GM23338 (cell line): ENCODE measurements around the gene ZNF507. TPM values are rescaled to one million over a fixed set of nuclear protein-coding genes. Genes with fewer than 3 reads are reported as not detected.
A peak's percentile ranks its signal among the peaks of the same experiment; 100 is the strongest.

ENCODE experiments used
- ATAC-seq: fragments of 200-7000 bp; cut with Tn5 transposase; 3 replicates; pipeline ENCODE4 v1.9.1; 2020
- DNase-seq: peaks from one replicate; pipeline ENCODE4 v3.0.0-alpha.2; 2015; ENCODE audit warnings: low spot score
- H2AFZ ChIP-seq: fragments of 200-600 bp; sonication (generic); 2 replicates; pipeline ENCODE4 v1.8.0; 2016; ENCODE audit warnings: antibody characterized with exemption, mild to moderate bottlenecking, moderate library complexity
- H3F3A ChIP-seq: fragments of 200-600 bp; sonication (generic); replicated peaks from 2 replicates; pipeline ENCODE4 v1.8.0; 2017; ENCODE audit warnings: antibody characterized with exemption, mixed run types, low read depth
- H3K27ac ChIP-seq: fragments of 200-600 bp; sonication (generic); 2 replicates; pipeline ENCODE4 v1.6.1; 2016; ENCODE audit warnings: low read depth
- H3K27me3 ChIP-seq: fragments of 200-600 bp; sonication (generic); 2 replicates; pipeline ENCODE4 v1.8.0; 2016; ENCODE audit warnings: mild to moderate bottlenecking, mixed run types, moderate library complexity; ENCODE audit not compliant: insufficient read depth
- H3K36me3 ChIP-seq: fragments of 200-600 bp; sonication (generic); 2 replicates; pipeline ENCODE4 v1.8.0; 2016; ENCODE audit warnings: mild to moderate bottlenecking; ENCODE audit not compliant: insufficient read depth
- H3K4me1 ChIP-seq: fragments of 200-600 bp; sonication (generic); 2 replicates; pipeline ENCODE4 v1.8.0; 2016; ENCODE audit warnings: mild to moderate bottlenecking, moderate library complexity; ENCODE audit not compliant: insufficient read depth
- H3K4me2 ChIP-seq: fragments of 200-600 bp; sonication (generic); 2 replicates; pipeline ENCODE4 v1.7.1; 2017; ENCODE audit warnings: mixed run types
- H3K4me3 ChIP-seq: fragments of 200-600 bp; sonication (generic); 2 replicates; pipeline ENCODE4 v1.6.1; 2016; ENCODE audit warnings: mixed run types
- H3K79me2 ChIP-seq: fragments of 200-600 bp; sonication (generic); replicated peaks from 2 replicates; pipeline ENCODE4 v1.8.0; 2017; ENCODE audit warnings: mild to moderate bottlenecking; ENCODE audit not compliant: insufficient read depth
- H3K9me2 ChIP-seq: fragments of 200-600 bp; sonication (generic); 2 replicates; pipeline ENCODE4 v1.8.0; 2017; ENCODE audit not compliant: insufficient read depth
- H4K20me1 ChIP-seq: fragments of 200-600 bp; sonication (generic); replicated peaks from 2 replicates; pipeline ENCODE4 v1.8.0; 2017; ENCODE audit warnings: mild to moderate bottlenecking; ENCODE audit not compliant: insufficient read depth
- H3K27ac Mint-ChIP-seq: 2 replicates; pipeline ENCODE4 v1.8.0; 2020; ENCODE audit warnings: inconsistent platforms, mild to moderate bottlenecking, moderate library complexity, mixed read lengths
- H3K27me3 Mint-ChIP-seq: 3 replicates; pipeline ENCODE4 v1.8.0; 2022; ENCODE audit warnings: low read depth, mild to moderate bottlenecking, moderate library complexity, mixed read lengths, inconsistent platforms; ENCODE audit not compliant: insufficient read depth, poor library complexity
- H3K36me3 Mint-ChIP-seq: 3 replicates; pipeline ENCODE4 v1.8.0; 2021; ENCODE audit warnings: low read depth, mild to moderate bottlenecking, inconsistent platforms, moderate library complexity, mixed read lengths
- H3K4me1 Mint-ChIP-seq: 3 replicates; pipeline ENCODE4 v1.8.0; 2020; ENCODE audit warnings: mild to moderate bottlenecking, inconsistent platforms, mixed read lengths
- H3K4me3 Mint-ChIP-seq: 3 replicates; pipeline ENCODE4 v1.8.0; 2021; ENCODE audit warnings: moderate library complexity, mild to moderate bottlenecking, inconsistent platforms, mixed read lengths
- H3K9me3 Mint-ChIP-seq: 3 replicates; pipeline ENCODE4 v1.8.0; 2020; ENCODE audit warnings: moderate library complexity, mild to moderate bottlenecking, inconsistent platforms, mixed read lengths
- CREB1 ChIP-seq: fragments of 250-450 bp; sonication (Bioruptor Pico); IDR thresholded peaks from 2 replicates; pipeline ENCODE4 v1.5.0; 2020; ENCODE audit warnings: low read depth, mild to moderate bottlenecking, moderate library complexity
- CTCF ChIP-seq, 2 experiments: fragments of 200-600 bp in 1 of 2; sonication (generic) in 1 of 2; conservative IDR thresholded peaks; 2 replicates each; pipeline versions ENCODE4 v1.5.1 to v1.6.1; 2016 to 2017; ENCODE audit warnings: antibody characterized with exemption in 2 of 2, low read depth in 2 of 2, mild to moderate bottlenecking in 2 of 2, moderate library complexity in 1 of 2
- ETS1 ChIP-seq: IDR thresholded peaks from 2 replicates; pipeline ENCODE4 v1.6.1; 2016; ENCODE audit warnings: antibody characterized with exemption
- EZH2 ChIP-seq: fragments of 200-600 bp; sonication (generic); IDR thresholded peaks from one replicate; pipeline ENCODE4 v1.8.0; 2017; ENCODE audit warnings: antibody characterized with exemption, mild to moderate bottlenecking, low read depth; ENCODE audit not compliant: unreplicated experiment
- EZH2phosphoT487 ChIP-seq: fragments of 200-600 bp; sonication (generic); IDR thresholded peaks from one replicate; pipeline ENCODE4 v1.8.1; 2018; ENCODE audit warnings: antibody characterized with exemption; ENCODE audit not compliant: unreplicated experiment
- JUNB ChIP-seq: IDR thresholded peaks from one replicate; pipeline ENCODE4 v1.6.1; 2016; ENCODE audit warnings: antibody characterized with exemption; ENCODE audit not compliant: unreplicated experiment
- NANOG ChIP-seq: IDR thresholded peaks from 2 replicates; pipeline ENCODE4 v1.6.1; 2016; ENCODE audit warnings: antibody characterized with exemption, borderline replicate concordance
- POLR2AphosphoS5 ChIP-seq: IDR thresholded peaks from 2 replicates; pipeline ENCODE4 v1.6.1; 2016; ENCODE audit warnings: antibody characterized with exemption, low read depth
- REST ChIP-seq: IDR thresholded peaks from one replicate; pipeline ENCODE4 v1.6.1; 2018; ENCODE audit warnings: antibody characterized with exemption; ENCODE audit not compliant: unreplicated experiment
- STAT1 ChIP-seq: IDR thresholded peaks from one replicate; pipeline ENCODE4 v1.6.1; 2016; ENCODE audit warnings: antibody characterized with exemption; ENCODE audit not compliant: unreplicated experiment
- ZNF114 ChIP-seq: fragments of 250-450 bp; sonication (Bioruptor Pico); IDR thresholded peaks from 2 replicates; pipeline ENCODE4 v1.5.0; 2020; ENCODE audit warnings: mild to moderate bottlenecking, moderate library complexity
- ZNF331 ChIP-seq: fragments of 250-450 bp; sonication (Bioruptor Pico); IDR thresholded peaks from 2 replicates; pipeline ENCODE4 v1.5.0; 2020; ENCODE audit warnings: low read depth, mild to moderate bottlenecking, moderate library complexity
- ZNF462 ChIP-seq: fragments of 250-450 bp; sonication (Bioruptor Pico); IDR thresholded peaks from 2 replicates; pipeline ENCODE4 v1.5.0; 2020; ENCODE audit warnings: mild to moderate bottlenecking, moderate library complexity
- polyA plus RNA-seq: library from polyadenylated mRNA; unstranded; fragments of >200 nt; fragmentation: Nextera tagmentation; extraction: Ambion mirVana; gene quantifications from 2 replicates; pipeline ENCODE4 v1.2.1, GENCODE V29; 2016
- total RNA-seq: library from RNA; depleted of rRNA; stranded (reverse); fragments of >200 nt; shearing (Covaris generic); gene quantifications from 2 replicates; pipeline ENCODE4 v1.2.3, GENCODE V29; 2014

ZNF507 gene
- total and polyA plus RNA-seq, 2 experiments from 2014 or later, result 10.4 to 23.4 TPM

- peak overlapping the region; percentile 94; the same call in 1 of the 2 replicates for H2AFZ ChIP-seq
These were observed 36.9 kb upstream of the ZNF507 start for GRCh38 chr19:32308431-32309077.

More at GRCh38 chr19:32308431-32309077, 36.9 kb upstream of the ZNF507 start:
- 0 out of 2 replicates have a peak, but pooled peaks have one; percentile 60 for TF ChIP-seq ZNF114 (CRISPR knock-in tag)
- no peak for TF ChIP-seq POLR2AphosphoS5
- no peak for TF ChIP-seq STAT1
- no peak for TF ChIP-seq NANOG
- TF ChIP-seq REST, result no peak
- 0 out of 2 replicates have a peak, but pooled peaks have one; percentile 10 for TF ChIP-seq ZNF331 (CRISPR knock-in tag)
- no peak for TF ChIP-seq EZH2
- peak; percentile 53; the same call in 1 of the 2 replicates for TF ChIP-seq CREB1 (CRISPR knock-in tag)
- no peak for TF ChIP-seq CTCF (conservative IDR thresholded peaks at IDR 0.05; ENCODE audit: low read depth in 2 of 2)
- no peak for TF ChIP-seq EZH2phosphoT487
- TF ChIP-seq ETS1, result no peak
- TF ChIP-seq ZNF462 (CRISPR knock-in tag), result no peak
- no peak for TF ChIP-seq JUNB
- Histone ChIP-seq H3K36me3 (no peaks in the 10 kb centered on the region), H3K4me1 (peaks cover 16% of the 10 kb centered on the region), H3K27me3 (no peaks in the 10 kb centered on the region), H4K20me1 (no peaks in the 10 kb centered on the region), H3F3A (no peaks in the 10 kb centered on the region), H3K4me2 (peak overlapping the region; percentile 11; the same call in 1 of the 2 replicates), H3K27ac (no peak overlapping the region; the same call in 1 of the 2 replicates), H3K4me3 (no peak overlapping the region), H3K9me2 (no peaks in the 10 kb centered on the region), H3K79me2 (no peaks in the 10 kb centered on the region)
- ATAC-seq (peak; percentile 82), DNase-seq (no peak)
- peaks cover 9% of the 10 kb centered on the region for H3K27me3 Mint-ChIP-seq
- H3K9me3 Mint-ChIP-seq, result peaks cover under 1% of the 10 kb centered on the region; the same call in 2 of the 3 replicates
- peaks cover 24% of the 10 kb centered on the region for H3K4me1 Mint-ChIP-seq
- no peaks in the 10 kb centered on the region for H3K36me3 Mint-ChIP-seq
- peak overlapping the region; percentile 93 for H3K27ac Mint-ChIP-seq
- H3K4me3 Mint-ChIP-seq, result no peak overlapping the region
